ACHN (cell line): ENCODE results near the gene TRAM2.

Experiments
- DNase-seq: peaks from one replicate; pipeline ENCODE4 v3.0.0-alpha.2; 2015
- in situ Hi-C: cut with HindIII; loops from 2 replicates; pipeline ENCODE4 v1.10.0; 2017; ENCODE audit warnings: low sequenced_read_pairs, low pct_ligation_motif_present, low pct_unique_long_range_greater_than_20kb

TRAM2 gene

GRCh38 chr6:52538252-52538900 lies 38.5 kb downstream of the TRAM2 start:
- in situ Hi-C loops = no loop called here
- DNase-seq = no peak

- in situ Hi-C loops = no loop called here
- no peak for DNase-seq
Observed at GRCh38 chr6:52537001-52537753, 39.7 kb downstream of the TRAM2 start.

GRCh38 chr6:52536424-52536916 lies 40.4 kb downstream of the TRAM2 start:
- no peak for DNase-seq
- in situ Hi-C loops = no loop called here

- no peak for DNase-seq
- in situ Hi-C loops = no loop called here
Observed at GRCh38 chr6:52535711-52536423, 41.0 kb downstream of the TRAM2 start.

GRCh38 chr6:52534966-52535390 lies 41.9 kb downstream of the TRAM2 start:
- in situ Hi-C loops = no loop called here

GRCh38 chr6:52534363-52534762 lies 42.5 kb downstream of the TRAM2 start:
- in situ Hi-C loops = no loop called here

More at GRCh38 chr6:52534966-52535390, 41.9 kb downstream of the TRAM2 start:
- no peak for DNase-seq

GRCh38 chr6:52533491-52533890 lies 43.4 kb downstream of the TRAM2 start:
- no peak for DNase-seq
- in situ Hi-C loops = no loop called here

More at GRCh38 chr6:52534363-52534762, 42.5 kb downstream of the TRAM2 start:
- no peak for DNase-seq

GRCh38 chr6:52532457-52532856 lies 44.4 kb downstream of the TRAM2 start:
- in situ Hi-C loops = no loop called here
- no peak for DNase-seq

GRCh38 chr6:52531834-52532233 lies 45.0 kb downstream of the TRAM2 start:
- no peak for DNase-seq
- in situ Hi-C loops = no loop called here

GRCh38 chr6:52531396-52531795 lies 45.5 kb downstream of the TRAM2 start:
- in situ Hi-C loops = no loop called here
- DNase-seq = no peak

- in situ Hi-C loops = no loop called here
- DNase-seq = no peak
Observed at GRCh38 chr6:52530351-52530750, 46.5 kb downstream of the TRAM2 start.

GRCh38 chr6:52529311-52529710 lies 47.5 kb downstream of the TRAM2 start:
- in situ Hi-C loops = no loop called here
- no peak for DNase-seq

GRCh38 chr6:52527436-52527835 lies 49.4 kb downstream of the TRAM2 start:
- DNase-seq = no peak
- in situ Hi-C loops = no loop called here

GRCh38 chr6:52526634-52527033 lies 50.2 kb downstream of the TRAM2 start:
- no peak for DNase-seq
- in situ Hi-C loops = no loop called here

GRCh38 chr6:52524918-52525317 lies 51.9 kb downstream of the TRAM2 start:
- in situ Hi-C loops = no loop called here
- DNase-seq = no peak

GRCh38 chr6:52523378-52524142 lies 53.3 kb downstream of the TRAM2 start:
- in situ Hi-C loops = no loop called here
- no peak for DNase-seq

GRCh38 chr6:52522655-52523054 lies 54.2 kb downstream of the TRAM2 start:
- DNase-seq = no peak
- in situ Hi-C loops = no loop called here

GRCh38 chr6:52522151-52522626 lies 54.7 kb downstream of the TRAM2 start:
- in situ Hi-C loops = no loop called here
- DNase-seq = no peak
